ENCODE measurements around the gene BCL11B.

Gene BCL11B

DNA sequence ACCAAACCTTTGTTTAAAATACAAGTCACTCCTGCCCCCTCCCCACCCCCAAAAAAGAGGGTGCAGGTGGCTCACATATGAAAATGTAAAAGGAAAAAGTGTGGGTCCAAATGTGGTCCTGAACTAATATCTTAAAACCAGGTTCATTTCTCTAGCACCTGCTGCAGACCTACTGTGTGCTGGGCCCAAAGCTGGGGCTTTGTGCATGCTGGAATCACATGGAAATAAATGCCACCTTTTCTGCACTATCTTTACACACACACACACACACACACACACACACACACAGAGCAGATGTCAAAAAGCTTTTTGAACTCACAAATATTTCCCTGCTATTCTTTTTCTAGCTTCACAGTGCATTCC, 3.2 kb upstream of the BCL11B start:
- Mint-ChIP-seq H3K4me1 (peaks cover 24% of the 10 kb centered on the region), H3K4me3 (no peak overlapping the region), H3K9me3 (peaks cover 3% of the 10 kb centered on the region), H3K27ac (no peak overlapping the region), H3K27me3 (peaks cover 65% of the 10 kb centered on the region), H3K36me3 (peaks cover 7% of the 10 kb centered on the region)
- no peak for ATAC-seq

DNA sequence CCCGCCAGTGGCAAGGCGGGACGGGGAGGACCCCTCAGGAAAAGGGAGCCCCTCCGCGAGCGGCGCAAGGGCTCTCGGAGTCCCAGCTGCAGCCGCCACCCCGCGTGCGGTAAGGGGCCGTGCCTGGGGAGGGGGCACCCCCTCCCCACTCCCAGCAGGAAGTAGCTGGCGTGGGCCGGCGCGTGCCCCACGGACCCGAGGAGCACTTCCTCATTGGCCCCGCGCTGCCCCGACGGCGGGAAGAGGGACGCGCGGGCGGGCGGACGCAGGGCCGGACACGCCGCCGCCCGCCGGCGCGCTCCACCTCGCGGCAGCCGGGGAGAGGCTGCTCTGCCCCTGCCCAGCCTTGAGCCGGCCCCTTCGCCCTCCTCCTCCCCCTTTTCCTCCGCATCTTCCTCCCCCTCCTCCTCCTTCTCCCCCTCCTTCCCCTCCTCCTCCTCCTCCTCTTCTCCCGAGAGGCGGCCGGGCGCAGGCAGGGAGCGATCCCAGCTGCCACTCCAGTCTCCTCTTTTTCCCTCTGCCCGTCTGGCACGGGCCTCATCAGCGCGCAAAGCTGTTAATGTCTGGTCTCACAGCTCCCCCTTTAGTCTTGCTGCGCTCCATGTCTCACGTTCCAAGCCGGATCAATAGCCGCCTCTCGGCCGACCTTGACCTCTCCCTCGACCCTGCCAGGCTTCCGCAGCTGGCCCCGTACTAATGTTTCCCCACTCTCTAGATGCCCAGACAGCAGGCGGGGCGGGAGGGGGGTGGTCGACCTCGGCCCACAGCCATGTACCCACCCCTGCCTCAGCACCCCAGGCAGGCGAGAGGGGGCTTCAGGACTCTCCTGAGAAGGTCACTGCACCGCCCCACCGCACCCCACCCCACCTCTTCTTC, 2.6 kb upstream of the BCL11B start:
- Mint-ChIP-seq H3K27me3 (peaks cover 71% of the 10 kb centered on the region), H3K4me3 (peak overlapping the region; percentile 69), H3K36me3 (peaks cover 7% of the 10 kb centered on the region), H3K4me1 (peaks cover 24% of the 10 kb centered on the region), H3K9me3 (peaks cover 3% of the 10 kb centered on the region), H3K27ac (no peak overlapping the region)
- ATAC-seq: no peak

DNA sequence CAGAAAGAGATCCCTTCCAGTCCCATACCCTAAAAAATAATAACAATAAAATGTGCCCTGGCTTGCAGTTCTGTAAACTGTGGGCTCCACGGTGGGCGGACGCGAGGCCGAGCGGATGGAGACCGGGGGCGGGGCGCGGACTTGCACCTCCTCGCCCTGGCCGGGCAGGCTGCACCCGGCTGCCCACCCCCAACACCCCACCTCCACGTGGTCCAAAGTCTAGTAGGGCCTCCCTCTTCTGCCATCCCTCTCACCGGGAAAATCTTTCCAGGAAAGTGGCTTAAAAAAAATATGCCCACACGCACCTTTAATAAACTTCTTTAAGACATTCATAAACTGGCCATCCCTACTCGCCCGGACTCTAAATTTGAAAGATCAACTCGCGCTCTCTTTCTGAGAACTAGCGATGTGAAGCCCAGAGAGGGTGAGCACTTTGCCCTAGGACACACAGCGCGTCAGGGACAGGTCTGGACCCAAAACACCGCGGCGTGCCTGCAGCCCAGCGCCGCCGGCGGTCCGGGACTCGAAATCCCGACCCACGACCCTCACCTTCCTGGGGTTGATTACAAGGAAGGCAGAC, 1.9 kb upstream of the BCL11B start:
- peaks cover 7% of the 10 kb centered on the region for H3K36me3 Mint-ChIP-seq
- peaks cover 24% of the 10 kb centered on the region for H3K4me1 Mint-ChIP-seq
- H3K27me3 Mint-ChIP-seq: peaks cover 77% of the 10 kb centered on the region
- no peak overlapping the region for H3K27ac Mint-ChIP-seq
- ATAC-seq: no peak
- H3K9me3 Mint-ChIP-seq: peaks cover 3% of the 10 kb centered on the region
- H3K4me3 Mint-ChIP-seq: no peak overlapping the region

DNA sequence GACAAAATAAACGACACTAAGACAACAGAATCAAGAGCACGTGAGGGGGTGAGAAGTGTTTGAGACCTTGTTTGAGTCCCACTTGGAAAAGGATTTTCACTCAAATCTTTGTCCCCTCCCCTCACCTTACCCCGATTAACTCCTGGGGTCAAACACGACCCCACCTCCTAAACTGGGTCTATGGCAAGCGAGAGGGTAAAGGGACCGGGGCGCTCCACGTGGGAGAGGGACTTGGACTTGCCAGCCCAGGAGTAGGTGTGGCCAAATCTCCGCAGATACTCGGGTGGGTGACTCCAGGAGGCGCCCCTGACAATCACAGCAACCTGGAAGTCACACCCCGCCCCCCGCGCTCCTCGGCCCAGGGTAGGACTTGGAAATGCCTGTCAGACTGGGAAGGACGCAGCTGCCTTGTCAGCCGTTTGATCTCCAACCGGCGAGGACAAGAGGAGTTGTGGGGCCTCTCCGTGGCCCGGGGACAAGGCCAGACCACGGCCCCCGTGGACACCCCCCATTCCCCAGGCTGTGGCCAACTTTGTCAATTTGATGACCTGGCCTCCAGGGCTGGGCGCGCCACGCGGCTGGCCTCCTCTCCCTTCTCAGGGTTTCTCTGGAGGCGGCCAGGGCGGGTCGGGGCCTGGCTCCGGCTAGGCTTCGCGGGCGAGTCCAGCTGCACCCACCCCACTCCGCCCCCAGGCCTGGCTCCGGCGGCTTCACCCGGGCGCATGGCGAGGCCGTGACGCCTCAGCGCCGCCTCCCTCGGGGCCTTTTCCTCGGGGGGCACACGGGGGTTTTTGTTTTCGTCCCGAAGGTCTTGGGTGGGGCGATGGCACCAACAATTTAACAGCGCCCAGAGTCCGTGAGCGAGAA, 1.1 kb upstream of the BCL11B start:
- peaks cover 24% of the 10 kb centered on the region for H3K4me1 Mint-ChIP-seq

DNA sequence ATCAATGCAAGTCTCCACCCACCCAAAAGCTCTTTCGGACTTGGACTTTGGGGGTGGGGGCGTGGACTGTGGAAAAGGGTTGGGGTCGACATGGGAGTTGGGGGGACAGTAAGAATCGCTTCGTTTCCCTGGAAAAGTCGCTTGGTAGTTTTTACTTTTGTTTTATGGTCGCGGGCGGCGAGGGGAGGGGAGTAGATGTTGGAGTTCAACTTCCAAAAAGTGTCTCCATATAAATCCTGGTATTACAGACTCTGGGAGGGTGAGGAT, 568 bp upstream of the BCL11B start:
- peak overlapping the region; percentile 60 for H3K4me3 Mint-ChIP-seq
- H3K36me3 Mint-ChIP-seq: peaks cover 7% of the 10 kb centered on the region
- H3K4me1 Mint-ChIP-seq: peaks cover 24% of the 10 kb centered on the region
- H3K27ac Mint-ChIP-seq: no peak overlapping the region
- ATAC-seq: no peak
- peaks cover 3% of the 10 kb centered on the region for H3K9me3 Mint-ChIP-seq
- H3K27me3 Mint-ChIP-seq: peaks cover 87% of the 10 kb centered on the region

More for the DNA sequence above, 1.1 kb upstream of the BCL11B start:
- Mint-ChIP-seq H3K27ac (no peak overlapping the region), H3K9me3 (peaks cover 3% of the 10 kb centered on the region), H3K27me3 (peaks cover 84% of the 10 kb centered on the region), H3K4me3 (peak overlapping the region; percentile 60), H3K36me3 (peaks cover 7% of the 10 kb centered on the region)
- no peak for ATAC-seq

DNA sequence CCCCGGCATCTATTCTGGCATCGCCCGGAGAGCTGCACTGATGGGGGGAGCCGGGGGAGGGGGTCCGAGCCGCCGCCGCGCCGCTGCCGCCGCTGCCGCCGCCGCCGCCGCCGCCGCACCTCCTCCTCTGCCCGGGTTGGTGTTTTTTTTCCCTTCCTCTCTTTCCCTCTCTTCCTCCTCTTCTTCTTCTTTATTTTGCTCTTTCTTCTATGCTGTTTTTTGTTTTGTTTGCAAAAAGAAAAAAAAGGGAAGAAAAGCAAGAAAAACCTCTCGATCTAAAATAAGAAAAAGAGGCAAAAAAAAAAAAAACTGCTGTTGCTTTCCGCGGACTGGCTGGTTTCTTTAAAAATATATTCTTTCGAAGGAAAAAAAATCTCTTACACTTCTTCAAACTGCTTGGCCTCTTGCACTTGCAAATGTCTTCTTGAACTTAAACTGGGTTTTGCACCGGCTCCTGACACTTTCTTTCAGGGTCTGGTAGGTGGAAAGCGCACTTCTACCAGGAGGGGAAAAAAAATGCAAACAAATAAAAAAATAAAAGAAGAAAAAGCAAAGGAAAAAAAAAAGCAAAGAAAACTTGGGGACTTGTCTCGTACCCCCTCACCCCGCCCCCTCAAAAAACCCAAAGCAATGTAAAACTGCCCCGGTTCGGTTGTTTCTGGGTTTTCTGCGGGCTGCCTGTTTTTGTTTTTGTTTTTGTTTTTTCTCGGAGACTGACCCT, 616 bp downstream of the BCL11B start:
- no peak for ATAC-seq
- peak overlapping the region; percentile 65 for H3K4me3 Mint-ChIP-seq
- peaks cover 7% of the 10 kb centered on the region for H3K36me3 Mint-ChIP-seq
- H3K9me3 Mint-ChIP-seq: peaks cover 3% of the 10 kb centered on the region
- H3K4me1 Mint-ChIP-seq: peaks cover 31% of the 10 kb centered on the region
- peaks cover 88% of the 10 kb centered on the region for H3K27me3 Mint-ChIP-seq
- peak overlapping the region; percentile 12 for H3K27ac Mint-ChIP-seq

DNA sequence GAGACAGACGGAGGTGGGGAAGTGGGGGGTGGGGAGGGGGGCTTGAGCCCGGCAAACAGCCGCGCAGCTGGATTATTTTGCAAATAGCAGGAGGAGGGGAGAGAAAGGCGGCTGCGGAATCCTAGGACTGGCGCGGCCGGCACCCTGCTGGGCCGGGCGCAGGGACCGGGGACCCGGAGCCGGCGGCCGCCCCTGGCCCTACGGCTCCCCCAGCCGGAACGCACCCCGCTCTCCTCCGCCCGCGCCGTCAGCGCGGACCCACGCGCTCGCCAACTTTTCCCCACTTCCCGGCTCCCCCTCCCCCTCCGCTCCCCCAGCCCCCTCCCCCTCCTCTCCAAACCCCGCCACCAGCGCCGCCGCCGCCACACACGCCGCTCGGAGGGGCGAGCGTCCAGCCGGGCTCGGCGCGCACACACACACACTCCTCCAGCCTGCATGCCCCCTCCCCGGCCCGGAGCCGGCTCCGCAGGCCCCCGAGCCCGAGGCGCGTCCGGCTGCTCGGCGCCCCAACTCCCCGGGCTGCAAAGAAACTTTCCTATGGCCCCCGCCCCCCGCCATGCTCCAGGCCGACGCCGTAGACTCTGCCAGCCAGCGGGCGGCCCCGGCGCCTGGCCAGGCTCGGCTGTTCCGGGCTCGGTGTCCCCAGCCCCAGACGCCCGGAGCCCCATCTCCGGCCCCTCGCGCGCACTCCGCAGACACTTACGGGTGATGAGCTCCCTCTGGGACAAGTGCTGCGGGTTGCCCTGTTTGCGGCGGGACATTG, 1.4 kb downstream of the BCL11B start:
- no peak for ATAC-seq
- H3K9me3 Mint-ChIP-seq: peaks cover 3% of the 10 kb centered on the region
- H3K36me3 Mint-ChIP-seq: peaks cover 7% of the 10 kb centered on the region
- H3K4me1 Mint-ChIP-seq: peaks cover 36% of the 10 kb centered on the region
- no peak overlapping the region for H3K4me3 Mint-ChIP-seq
- H3K27ac Mint-ChIP-seq: no peak overlapping the region
- H3K27me3 Mint-ChIP-seq: peaks cover 88% of the 10 kb centered on the region

DNA sequence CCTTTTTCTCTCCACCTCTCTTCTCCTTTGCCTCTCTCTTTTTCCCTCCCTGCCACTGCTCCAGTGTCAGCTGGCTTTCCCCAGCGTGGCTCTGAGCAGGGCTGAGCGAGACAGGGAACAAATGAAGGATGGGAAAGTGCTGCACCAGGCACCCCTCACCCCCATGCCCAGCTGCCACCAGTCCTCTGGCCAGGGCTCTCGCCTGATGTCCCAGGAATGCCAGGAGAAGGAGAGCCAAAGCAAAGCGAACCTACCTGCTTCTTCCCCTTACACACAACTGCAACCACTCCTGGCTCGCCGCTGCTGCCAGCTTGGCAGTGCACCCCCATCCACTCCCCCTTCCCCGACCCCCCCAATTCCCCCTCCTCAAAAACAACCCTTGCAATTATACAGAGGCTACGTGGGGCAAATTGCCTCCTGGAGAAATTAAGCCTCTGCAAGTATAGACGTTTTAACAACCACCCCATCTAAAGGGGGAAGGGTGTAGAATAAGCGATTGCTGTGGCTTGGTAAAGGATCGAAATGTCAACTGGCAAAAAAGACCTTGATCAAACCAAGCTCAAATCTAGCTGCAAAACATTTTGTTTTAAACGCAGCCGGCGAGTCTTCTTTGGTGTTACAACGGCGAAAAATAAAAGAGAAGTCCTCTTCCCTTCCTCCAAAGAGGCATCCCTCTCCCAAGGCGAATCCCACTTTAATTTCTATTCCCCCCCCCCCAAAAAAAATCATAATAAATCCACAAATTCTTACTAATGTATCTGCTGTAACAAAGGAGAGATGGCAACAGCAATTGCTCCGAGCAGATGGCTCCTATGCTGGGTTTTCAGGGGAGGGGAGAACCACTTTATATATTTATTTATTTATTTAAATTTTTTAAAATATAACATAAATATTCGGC, 2.9 kb downstream of the BCL11B start:
- no peak for ATAC-seq
- Mint-ChIP-seq H3K27me3 (peaks cover 84% of the 10 kb centered on the region), H3K36me3 (no peaks in the 10 kb centered on the region), H3K27ac (no peak overlapping the region), H3K4me1 (peaks cover 29% of the 10 kb centered on the region), H3K4me3 (no peak overlapping the region), H3K9me3 (no peaks in the 10 kb centered on the region)

DNA sequence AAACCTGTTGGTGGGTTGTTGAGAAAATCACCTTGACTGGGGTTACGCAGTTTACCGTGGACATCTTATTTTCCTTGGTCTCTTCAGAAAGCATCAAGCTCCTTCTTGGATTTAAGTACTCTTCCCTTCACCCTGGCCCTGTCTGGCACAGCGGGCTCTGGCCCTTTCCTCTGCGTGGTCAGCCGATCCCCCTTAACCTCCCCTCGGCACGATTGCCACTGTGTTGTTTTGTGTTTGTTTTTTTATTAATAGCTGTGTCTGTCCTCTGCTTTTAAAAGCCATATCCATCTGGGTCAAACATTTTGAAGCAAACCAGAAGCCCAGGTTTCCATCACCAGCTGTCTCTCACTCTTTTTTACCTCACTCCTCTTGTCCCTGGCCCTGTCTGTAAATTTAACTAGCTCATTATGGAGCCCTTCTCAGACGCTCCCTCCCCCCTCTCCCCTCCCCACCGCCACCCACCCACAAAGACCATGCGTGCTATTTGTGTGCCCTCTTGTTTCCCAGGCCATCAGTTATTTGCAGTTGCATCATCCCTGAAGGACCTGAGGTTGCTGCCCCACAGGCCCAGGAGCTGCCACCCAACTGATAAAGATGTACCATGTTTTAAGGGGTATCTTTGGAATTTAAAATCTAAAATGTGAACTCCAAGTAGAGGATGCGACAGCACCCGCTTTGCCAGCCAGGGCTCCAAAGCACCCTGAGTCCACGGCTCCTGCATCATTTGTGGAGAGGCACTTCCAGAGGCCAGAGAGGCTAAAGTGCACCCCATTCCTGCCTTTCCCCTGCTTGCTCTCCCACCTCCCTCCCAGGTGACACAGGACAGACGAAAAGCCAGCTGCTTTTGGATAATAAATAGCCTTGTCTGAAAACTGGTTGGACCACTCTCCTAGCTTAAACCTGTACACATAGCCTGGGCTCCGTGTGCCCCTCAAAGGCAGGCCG, 3.9 kb downstream of the BCL11B start:
- no peak for ATAC-seq
- no peaks in the 10 kb centered on the region for H3K36me3 Mint-ChIP-seq
- H3K9me3 Mint-ChIP-seq: no peaks in the 10 kb centered on the region
- peaks cover 29% of the 10 kb centered on the region for H3K4me1 Mint-ChIP-seq
- H3K4me3 Mint-ChIP-seq: no peak overlapping the region
- peaks cover 89% of the 10 kb centered on the region for H3K27me3 Mint-ChIP-seq
- H3K27ac Mint-ChIP-seq: no peak overlapping the region

DNA sequence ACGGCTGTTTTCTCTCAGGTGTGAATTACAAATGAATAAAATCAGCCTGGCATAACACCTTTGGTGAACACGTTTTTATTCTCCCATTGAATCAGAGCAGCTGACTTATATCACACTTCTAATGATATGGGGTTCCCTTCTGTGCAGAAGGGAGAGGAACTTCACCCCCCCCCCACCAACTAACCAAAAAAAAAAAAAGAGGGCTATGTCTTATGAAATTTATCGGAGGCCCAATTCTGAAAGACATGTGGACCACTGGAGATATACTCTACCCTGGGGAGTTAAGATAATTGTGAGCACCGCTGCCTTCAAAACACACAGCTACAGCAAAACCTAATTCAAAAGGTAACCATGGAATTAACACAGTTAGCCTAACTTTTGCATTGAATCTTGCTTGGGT, 4.6 kb downstream of the BCL11B start:
- H3K36me3 Mint-ChIP-seq: no peaks in the 10 kb centered on the region
- H3K4me1 Mint-ChIP-seq: peaks cover 22% of the 10 kb centered on the region
- no peak overlapping the region for H3K27ac Mint-ChIP-seq
- H3K27me3 Mint-ChIP-seq: peaks cover 89% of the 10 kb centered on the region
- no peak for ATAC-seq
- H3K4me3 Mint-ChIP-seq: no peak overlapping the region
- H3K9me3 Mint-ChIP-seq: no peaks in the 10 kb centered on the region

DNA sequence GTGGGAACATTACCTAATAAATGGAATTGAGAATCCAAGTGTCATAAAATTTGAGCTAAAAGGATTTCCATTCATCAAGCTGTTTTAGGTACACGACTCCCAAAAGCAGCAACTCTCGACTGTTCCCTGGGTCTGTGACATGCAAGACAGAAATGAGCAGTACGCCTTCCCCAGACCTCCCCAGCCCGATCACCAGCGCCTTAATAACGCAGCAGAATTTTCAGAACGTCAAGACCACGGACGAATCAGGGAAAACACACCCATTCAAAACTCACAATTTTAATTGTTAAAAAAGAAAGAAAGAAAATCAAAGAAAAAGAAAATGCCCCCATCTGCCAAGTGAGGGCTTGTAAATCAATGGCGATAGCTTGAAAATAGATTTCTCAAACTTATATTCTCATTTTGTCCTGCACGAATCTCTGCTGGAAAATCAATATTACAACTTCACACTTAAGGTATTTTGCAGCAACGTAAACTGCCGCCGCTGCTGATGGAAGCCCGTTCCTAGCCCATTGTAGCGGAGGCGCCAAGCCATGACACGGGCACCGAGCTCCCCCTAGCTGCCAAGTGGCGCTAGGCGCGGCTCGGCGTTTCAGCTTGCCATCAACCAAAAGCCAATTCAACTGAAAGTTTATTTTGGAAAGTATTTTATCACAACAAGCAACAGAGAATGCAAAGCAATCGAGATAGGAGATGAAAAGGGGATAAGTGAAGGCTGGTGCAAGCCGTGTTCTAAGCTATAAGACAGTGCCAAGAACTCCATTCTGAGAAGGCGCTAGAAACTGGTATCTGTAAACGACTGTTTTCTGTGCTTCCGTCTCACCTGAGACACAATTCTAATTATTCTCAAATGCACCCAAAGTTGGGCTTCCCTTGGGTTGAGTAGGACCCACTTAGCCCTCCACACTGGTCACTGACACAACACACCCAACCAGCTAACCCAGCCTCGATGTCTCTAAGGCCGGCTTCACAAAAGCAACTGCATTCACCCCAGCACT, 5.5 kb downstream of the BCL11B start:
- no peaks in the 10 kb centered on the region for H3K9me3 Mint-ChIP-seq
- no peaks in the 10 kb centered on the region for H3K36me3 Mint-ChIP-seq
- H3K4me3 Mint-ChIP-seq: no peak overlapping the region
- peaks cover 16% of the 10 kb centered on the region for H3K4me1 Mint-ChIP-seq
- no peak overlapping the region for H3K27ac Mint-ChIP-seq
- peak; percentile 53 for ATAC-seq
- H3K27me3 Mint-ChIP-seq: peaks cover 89% of the 10 kb centered on the region

DNA sequence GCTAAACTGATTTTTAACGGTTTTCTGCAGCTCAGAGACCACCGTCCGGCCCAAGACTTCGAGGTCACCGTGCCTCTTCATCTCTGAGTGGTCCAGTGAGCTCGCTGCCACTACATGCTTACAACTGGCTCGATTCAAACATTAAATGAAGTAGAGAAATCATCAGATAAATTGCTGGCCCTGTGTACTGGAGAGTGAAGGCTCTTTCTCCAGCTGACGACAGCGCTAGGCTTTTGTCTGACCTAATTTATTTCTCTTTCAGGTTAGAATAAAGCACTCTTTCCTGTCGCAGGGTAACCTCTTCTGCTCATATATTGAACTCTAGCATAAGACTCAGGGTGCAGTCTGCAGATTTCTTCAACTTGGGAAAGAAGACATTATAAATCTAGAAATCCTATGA, 6.4 kb downstream of the BCL11B start:
- peaks cover 12% of the 10 kb centered on the region for H3K4me1 Mint-ChIP-seq
- no peak overlapping the region for H3K27ac Mint-ChIP-seq
- no peak for ATAC-seq
- H3K4me3 Mint-ChIP-seq: no peak overlapping the region
- no peaks in the 10 kb centered on the region for H3K9me3 Mint-ChIP-seq
- peaks cover 91% of the 10 kb centered on the region for H3K27me3 Mint-ChIP-seq
- no peaks in the 10 kb centered on the region for H3K36me3 Mint-ChIP-seq

All from stimulated activated memory B cell treated with anti-CD40 and anti-IgM and Interleukin-4, amounts not matched to agents 10 μg/mL and 1 μg/mL and 100 μg/mL, for 72 hours (primary cell).